K562 (cell line): ENCODE results near the gene SOCS7. TPM values are rescaled to one million over a fixed set of nuclear protein-coding genes. Genes with fewer than 3 reads are reported as not detected.

Source experiments
- ATF3 ChIP-seq, 2 experiments: fragments of 450-650 bp in 1 of 2; sonication (generic) in 1 of 2; formaldehyde crosslinking in 1 of 2; IDR thresholded peaks in 1 of 2; conservative IDR thresholded peaks in 1 of 2; 2 replicates each; pipeline versions ENCODE4 v1.6.1 to v1.8.1; 2016 to 2023; ENCODE audit warnings: mild to moderate bottlenecking in 2 of 2, moderate library complexity in 2 of 2, inconsistent platforms in 1 of 2, missing genetic modification reagents in 1 of 2
- CBX3 ChIP-seq, 2 experiments: IDR thresholded peaks; 1 replicate in 1 of 2; 2 replicates in 1 of 2; pipeline ENCODE4 v1.6.1; 2012; ENCODE audit warnings: inconsistent platforms in 2 of 2, low read length in 2 of 2, borderline replicate concordance in 1 of 2, control low read depth in 1 of 2
- CXXC5 ChIP-seq: fragments of 250-450 bp; sonication (Bioruptor Pico); IDR thresholded peaks from 2 replicates; pipeline ENCODE4 v1.8.0; 2022; ENCODE audit warnings: inconsistent platforms, mild to moderate bottlenecking, moderate library complexity
- FOXM1 ChIP-seq, 2 experiments: fragments of 450-650 bp in 1 of 2; sonication (generic) in 1 of 2; formaldehyde crosslinking in 1 of 2; IDR thresholded peaks; 2 replicates each; pipeline versions ENCODE4 v1.6.1 to v1.9.0; 2017 to 2022; ENCODE audit warnings: low read depth in 2 of 2, mild to moderate bottlenecking in 2 of 2, missing genetic modification reagents in 1 of 2, moderate library complexity in 1 of 2
- MYNN ChIP-seq, 2 experiments: sonication (generic); formaldehyde crosslinking in 1 of 2; IDR thresholded peaks; 2 replicates each; pipeline versions ENCODE4 v1.5.0 to v1.6.1; 2016 to 2020; ENCODE audit warnings: antibody characterized with exemption in 1 of 2, missing genetic modification reagents in 1 of 2
- NONO ChIP-seq, 2 experiments: fragments of 200-400 bp in 1 of 2; fragments of 450-650 bp in 1 of 2; formaldehyde crosslinking in 1 of 2; IDR thresholded peaks; 2 replicates each; pipeline ENCODE4 v1.6.1; 2017; ENCODE audit warnings: low read depth in 2 of 2, mild to moderate bottlenecking in 2 of 2, moderate library complexity in 2 of 2, low read length in 1 of 2
- PREB ChIP-seq: sonication (generic); formaldehyde crosslinking; IDR thresholded peaks from 2 replicates; pipeline ENCODE4 v1.8.1; 2023; ENCODE audit warnings: mild to moderate bottlenecking, missing genetic modification reagents
- SNRNP70 ChIP-seq: fragments of 200-400 bp; formaldehyde crosslinking; optimal IDR thresholded peaks from 2 replicates; pipeline ENCODE3; 2017; ENCODE audit warnings: low read depth, low read length
- ZBTB34 ChIP-seq: fragments of 250-450 bp; sonication (Bioruptor Pico); IDR thresholded peaks from 2 replicates; pipeline ENCODE4 v1.8.0; 2021; ENCODE audit warnings: mild to moderate bottlenecking, moderate library complexity
- ZBTB7A ChIP-seq: IDR thresholded peaks from 2 replicates; pipeline ENCODE4 v1.6.1; 2011; ENCODE audit warnings: low read depth, mild to moderate bottlenecking, low read length, moderate library complexity, borderline replicate concordance; ENCODE audit not compliant: control insufficient read depth
- ZNF384 ChIP-seq: IDR thresholded peaks from 2 replicates; pipeline ENCODE4 v1.6.1; 2012; ENCODE audit warnings: low read depth, low read length, improper control_type of control experiment
- polyA plus RNA-seq, 8 experiments: library from polyadenylated mRNA; depleted of rRNA in 4 of 8; stranded (reverse) in 5 of 8; unstranded in 3 of 8; fragments of >200 nt; fragmentation: Nextera tagmentation in 2 of 8; fragmentation: Illumina TruSeq in 1 of 8; extraction: Ambion mirVana in 2 of 8; extraction: Trizol in 1 of 8; gene quantifications; 2 replicates each; pipeline versions ENCODE4 v1.2.1 to v1.2.3, GENCODE V29; 2011 to 2014; ENCODE audit warnings: inconsistent platforms in 1 of 8, missing spikeins in 1 of 8
- total RNA-seq, 7 experiments: library from RNA; depleted of rRNA in 6 of 7; stranded (reverse); fragments of >200 nt in 6 of 7; fragmentation: Illumina TruSeq in 2 of 7; extraction: Trizol in 2 of 7; gene quantifications; 2 replicates each; pipeline versions ENCODE4 v1.2.1 to v1.2.3, GENCODE V29; 2011 to 2021; ENCODE audit warnings: low replicate concordance in 1 of 7

The SOCS7 gene
- total and polyA plus RNA-seq, 9 of the 15 experiments (the other 6 are each of a cell fraction or from before 2014, with no cell fraction given) = 0.94 to 14.5 (median 8.2) TPM

GRCh38 chr17:38351412-38352222 is at the start of gene SOCS7 (continued):
- TF ChIP-seq PREB (CRISPR knock-in tag) (peak; percentile 38; the same call in 1 of the 2 replicates), ATF3 (IDR thresholded peaks at IDR 0.05) (peak; percentile 76), ATF3 (CRISPR knock-in tag; conservative IDR thresholded peaks at IDR 0.05) (no peak), ZBTB7A (peak; percentile 94; the same call in 1 of the 2 replicates), ZNF384 (no peak), FOXM1 (IDR thresholded peaks at IDR 0.05; ENCODE audit: low read depth) (no peak), FOXM1 (CRISPR knock-in tag; IDR thresholded peaks at IDR 0.05; ENCODE audit: low read depth) (no peak), MYNN (IDR thresholded peaks at IDR 0.05) (no peak), MYNN (CRISPR knock-in tag; IDR thresholded peaks at IDR 0.05) (no peak), CXXC5 (CRISPR knock-in tag) (peak; percentile 89), ZBTB34 (CRISPR knock-in tag) (no peak), NONO (IDR thresholded peaks at IDR 0.05; ENCODE audit: low read depth in 2 of 2, low read length in 1 of 2) (peak; percentile 9 to 66; a peak in 1 of 4 replicates), SNRNP70 (no peak), CBX3 (IDR thresholded peaks at IDR 0.05; ENCODE audit: borderline replicate concordance in 1 of 2, low read length in 2 of 2) (no peak; a peak in 1 of 3 replicates)
- TF ChIP-seq, all 486 proteins: peak for 103
